ENCODE results near the gene CRELD1. TPM values are rescaled to one million over a fixed set of nuclear protein-coding genes. Genes with fewer than 3 reads are reported as not detected.

Gene CRELD1
- total and polyA plus RNA-seq, 2 of the 13 experiments (the other 11 are each of a cell fraction or from before 2014, with no cell fraction given): 27.1 to 61.9 TPM

DNA sequence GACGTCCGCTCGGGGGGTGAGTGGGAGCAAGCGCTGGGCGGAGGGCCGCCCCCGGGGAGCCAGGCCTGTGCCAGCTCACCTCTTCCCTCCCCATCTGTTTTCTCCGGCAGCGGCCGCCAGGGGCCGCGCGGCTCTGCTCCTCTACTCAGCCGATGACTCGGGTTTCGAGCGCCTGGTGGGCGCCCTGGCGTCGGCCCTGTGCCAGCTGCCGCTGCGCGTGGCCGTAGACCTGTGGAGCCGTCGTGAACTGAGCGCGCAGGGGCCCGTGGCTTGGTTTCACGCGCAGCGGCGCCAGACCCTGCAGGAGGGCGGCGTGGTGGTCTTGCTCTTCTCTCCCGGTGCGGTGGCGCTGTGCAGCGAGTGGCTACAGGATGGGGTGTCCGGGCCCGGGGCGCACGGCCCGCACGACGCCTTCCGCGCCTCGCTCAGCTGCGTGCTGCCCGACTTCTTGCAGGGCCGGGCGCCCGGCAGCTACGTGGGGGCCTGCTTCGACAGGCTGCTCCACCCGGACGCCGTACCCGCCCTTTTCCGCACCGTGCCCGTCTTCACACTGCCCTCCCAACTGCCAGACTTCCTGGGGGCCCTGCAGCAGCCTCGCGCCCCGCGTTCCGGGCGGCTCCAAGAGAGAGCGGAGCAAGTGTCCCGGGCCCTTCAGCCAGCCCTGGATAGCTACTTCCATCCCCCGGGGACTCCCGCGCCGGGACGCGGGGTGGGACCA, 632 bp upstream of the CRELD1 start (continued):
- TF ChIP-seq SUZ12 (IDR thresholded peaks at IDR 0.05; ENCODE audit: low read depth, low read length): no peak
- no peak; the same call in 1 of the 2 replicates for TF ChIP-seq KMT2B (CRISPR knock-in tag; IDR thresholded peaks at IDR 0.05)
- TF ChIP-seq, protein P1, sequence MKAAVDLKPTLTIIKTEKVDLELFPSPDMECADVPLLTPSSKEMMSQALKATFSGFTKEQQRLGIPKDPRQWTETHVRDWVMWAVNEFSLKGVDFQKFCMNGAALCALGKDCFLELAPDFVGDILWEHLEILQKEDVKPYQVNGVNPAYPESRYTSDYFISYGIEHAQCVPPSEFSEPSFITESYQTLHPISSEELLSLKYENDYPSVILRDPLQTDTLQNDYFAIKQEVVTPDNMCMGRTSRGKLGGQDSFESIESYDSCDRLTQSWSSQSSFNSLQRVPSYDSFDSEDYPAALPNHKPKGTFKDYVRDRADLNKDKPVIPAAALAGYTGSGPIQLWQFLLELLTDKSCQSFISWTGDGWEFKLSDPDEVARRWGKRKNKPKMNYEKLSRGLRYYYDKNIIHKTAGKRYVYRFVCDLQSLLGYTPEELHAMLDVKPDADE (CRISPR knock-in tag; IDR thresholded peaks at IDR 0.05): no peak; the same call in 1 of the 2 replicates
- no peak for TF ChIP-seq NFYB (CRISPR knock-in tag; IDR thresholded peaks at IDR 0.05)
- TF ChIP-seq GABPB1 (CRISPR knock-in tag; IDR thresholded peaks at IDR 0.05): peak; percentile 62; the same call in 1 of the 2 replicates
- no peak for TF ChIP-seq ZNF530 (CRISPR knock-in tag; IDR thresholded peaks at IDR 0.05; ENCODE audit: low read depth)
- 0 out of 2 replicates have a peak, but pooled peaks have one; percentile 48 for TF ChIP-seq TSC22D2 (CRISPR knock-in tag; IDR thresholded peaks at IDR 0.05; ENCODE audit: borderline replicate concordance)
- no peak for TF ChIP-seq ZNF136 (CRISPR knock-in tag; IDR thresholded peaks at IDR 0.05; ENCODE audit: low read depth)
- no peak for TF ChIP-seq NFKB2 (CRISPR knock-in tag; IDR thresholded peaks at IDR 0.05; ENCODE audit: borderline replicate concordance)
- no peak for TF ChIP-seq NFIC (IDR thresholded peaks at IDR 0.05; ENCODE audit: low read length)
- no peak for TF ChIP-seq SRF (IDR thresholded peaks at IDR 0.05; ENCODE audit: low read depth, low read length)
- TF ChIP-seq, protein P2, sequence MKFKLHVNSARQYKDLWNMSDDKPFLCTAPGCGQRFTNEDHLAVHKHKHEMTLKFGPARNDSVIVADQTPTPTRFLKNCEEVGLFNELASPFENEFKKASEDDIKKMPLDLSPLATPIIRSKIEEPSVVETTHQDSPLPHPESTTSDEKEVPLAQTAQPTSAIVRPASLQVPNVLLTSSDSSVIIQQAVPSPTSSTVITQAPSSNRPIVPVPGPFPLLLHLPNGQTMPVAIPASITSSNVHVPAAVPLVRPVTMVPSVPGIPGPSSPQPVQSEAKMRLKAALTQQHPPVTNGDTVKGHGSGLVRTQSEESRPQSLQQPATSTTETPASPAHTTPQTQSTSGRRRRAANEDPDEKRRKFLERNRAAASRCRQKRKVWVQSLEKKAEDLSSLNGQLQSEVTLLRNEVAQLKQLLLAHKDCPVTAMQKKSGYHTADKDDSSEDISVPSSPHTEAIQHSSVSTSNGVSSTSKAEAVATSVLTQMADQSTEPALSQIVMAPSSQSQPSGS (CRISPR knock-in tag; IDR thresholded peaks at IDR 0.05): peak; percentile 55
- TF ChIP-seq, protein P3, sequence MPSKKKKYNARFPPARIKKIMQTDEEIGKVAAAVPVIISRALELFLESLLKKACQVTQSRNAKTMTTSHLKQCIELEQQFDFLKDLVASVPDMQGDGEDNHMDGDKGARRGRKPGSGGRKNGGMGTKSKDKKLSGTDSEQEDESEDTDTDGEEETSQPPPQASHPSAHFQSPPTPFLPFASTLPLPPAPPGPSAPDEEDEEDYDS (CRISPR knock-in tag; IDR thresholded peaks at IDR 0.05): no peak
- TF ChIP-seq SP140L (CRISPR knock-in tag; IDR thresholded peaks at IDR 0.05; ENCODE audit: borderline replicate concordance): no peak
- TF ChIP-seq, protein P4, sequence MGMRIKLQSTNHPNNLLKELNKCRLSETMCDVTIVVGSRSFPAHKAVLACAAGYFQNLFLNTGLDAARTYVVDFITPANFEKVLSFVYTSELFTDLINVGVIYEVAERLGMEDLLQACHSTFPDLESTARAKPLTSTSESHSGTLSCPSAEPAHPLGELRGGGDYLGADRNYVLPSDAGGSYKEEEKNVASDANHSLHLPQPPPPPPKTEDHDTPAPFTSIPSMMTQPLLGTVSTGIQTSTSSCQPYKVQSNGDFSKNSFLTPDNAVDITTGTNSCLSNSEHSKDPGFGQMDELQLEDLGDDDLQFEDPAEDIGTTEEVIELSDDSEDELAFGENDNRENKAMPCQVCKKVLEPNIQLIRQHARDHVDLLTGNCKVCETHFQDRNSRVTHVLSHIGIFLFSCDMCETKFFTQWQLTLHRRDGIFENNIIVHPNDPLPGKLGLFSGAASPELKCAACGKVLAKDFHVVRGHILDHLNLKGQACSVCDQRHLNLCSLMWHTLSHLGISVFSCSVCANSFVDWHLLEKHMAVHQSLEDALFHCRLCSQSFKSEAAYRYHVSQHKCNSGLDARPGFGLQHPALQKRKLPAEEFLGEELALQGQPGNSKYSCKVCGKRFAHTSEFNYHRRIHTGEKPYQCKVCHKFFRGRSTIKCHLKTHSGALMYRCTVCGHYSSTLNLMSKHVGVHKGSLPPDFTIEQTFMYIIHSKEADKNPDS (CRISPR knock-in tag; IDR thresholded peaks at IDR 0.05): no peak
- TF ChIP-seq SMAD1 (CRISPR knock-in tag; IDR thresholded peaks at IDR 0.05; ENCODE audit: borderline replicate concordance, low read depth): no peak
- TF ChIP-seq, protein P5, sequence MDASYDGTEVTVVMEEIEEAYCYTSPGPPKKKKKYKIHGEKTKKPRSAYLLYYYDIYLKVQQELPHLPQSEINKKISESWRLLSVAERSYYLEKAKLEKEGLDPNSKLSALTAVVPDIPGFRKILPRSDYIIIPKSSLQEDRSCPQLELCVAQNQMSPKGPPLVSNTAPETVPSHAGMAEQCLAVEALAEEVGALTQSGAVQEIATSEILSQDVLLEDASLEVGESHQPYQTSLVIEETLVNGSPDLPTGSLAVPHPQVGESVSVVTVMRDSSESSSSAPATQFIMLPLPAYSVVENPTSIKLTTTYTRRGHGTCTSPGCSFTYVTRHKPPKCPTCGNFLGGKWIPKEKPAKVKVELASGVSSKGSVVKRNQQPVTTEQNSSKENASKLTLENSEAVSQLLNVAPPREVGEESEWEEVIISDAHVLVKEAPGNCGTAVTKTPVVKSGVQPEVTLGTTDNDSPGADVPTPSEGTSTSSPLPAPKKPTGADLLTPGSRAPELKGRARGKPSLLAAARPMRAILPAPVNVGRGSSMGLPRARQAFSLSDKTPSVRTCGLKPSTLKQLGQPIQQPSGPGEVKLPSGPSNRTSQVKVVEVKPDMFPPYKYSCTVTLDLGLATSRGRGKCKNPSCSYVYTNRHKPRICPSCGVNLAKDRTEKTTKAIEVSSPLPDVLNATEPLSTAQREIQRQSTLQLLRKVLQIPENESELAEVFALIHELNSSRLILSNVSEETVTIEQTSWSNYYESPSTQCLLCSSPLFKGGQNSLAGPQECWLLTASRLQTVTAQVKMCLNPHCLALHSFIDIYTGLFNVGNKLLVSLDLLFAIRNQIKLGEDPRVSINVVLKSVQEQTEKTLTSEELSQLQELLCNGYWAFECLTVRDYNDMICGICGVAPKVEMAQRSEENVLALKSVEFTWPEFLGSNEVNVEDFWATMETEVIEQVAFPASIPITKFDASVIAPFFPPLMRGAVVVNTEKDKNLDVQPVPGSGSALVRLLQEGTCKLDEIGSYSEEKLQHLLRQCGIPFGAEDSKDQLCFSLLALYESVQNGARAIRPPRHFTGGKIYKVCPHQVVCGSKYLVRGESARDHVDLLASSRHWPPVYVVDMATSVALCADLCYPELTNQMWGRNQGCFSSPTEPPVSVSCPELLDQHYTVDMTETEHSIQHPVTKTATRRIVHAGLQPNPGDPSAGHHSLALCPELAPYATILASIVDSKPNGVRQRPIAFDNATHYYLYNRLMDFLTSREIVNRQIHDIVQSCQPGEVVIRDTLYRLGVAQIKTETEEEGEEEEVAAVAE (CRISPR knock-in tag; IDR thresholded peaks at IDR 0.05; ENCODE audit: borderline replicate concordance): no peak
- TF ChIP-seq ZNF234 (CRISPR knock-in tag; conservative IDR thresholded peaks at IDR 0.05): peak; percentile 68
- 0 out of 2 replicates have a peak, but pooled peaks have one; percentile 13 for TF ChIP-seq YEATS2 (CRISPR knock-in tag; IDR thresholded peaks at IDR 0.05; ENCODE audit: borderline replicate concordance)
- TF ChIP-seq KDM5B (CRISPR knock-in tag; IDR thresholded peaks at IDR 0.05; ENCODE audit: borderline replicate concordance): peak; percentile 74
